AG20443 (cell line): ENCODE results near the gene KCNMA1.
"Not testable (repeated sequence)": the region's sequence is repeated elsewhere in the genome, so short reads cannot be mapped to it uniquely, and the experiment has no call there.

ENCODE experiments used
- DNase-seq: peaks from one replicate; pipeline ENCODE4 v3.0.0; 2012; ENCODE audit warnings: low spot score, mixed read lengths

The KCNMA1 gene

GRCh38 chr10:77604063-77604462 is 33.5 kb downstream of the KCNMA1 start:
- DNase-seq, result no peak

DNA sequence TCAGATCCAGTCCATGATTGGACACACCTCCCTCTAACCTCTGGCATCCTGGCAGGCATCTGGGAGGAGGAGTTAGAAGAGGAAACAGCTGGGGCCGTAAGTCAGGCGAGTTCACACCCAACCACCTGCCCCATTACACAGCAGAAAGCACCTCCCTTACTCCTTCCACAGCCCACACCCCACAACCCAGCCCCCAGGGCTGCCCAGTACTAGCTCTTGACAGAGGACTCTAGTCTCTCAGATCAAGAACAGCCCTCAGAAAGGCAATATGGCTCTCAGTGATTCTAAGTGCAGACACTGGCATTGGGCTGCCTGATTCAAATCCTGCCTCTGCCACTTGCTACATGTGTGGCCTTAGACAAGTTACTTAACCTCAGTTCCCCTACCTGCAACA is 34.1 kb downstream of the KCNMA1 start:
- DNase-seq, result no peak

DNA sequence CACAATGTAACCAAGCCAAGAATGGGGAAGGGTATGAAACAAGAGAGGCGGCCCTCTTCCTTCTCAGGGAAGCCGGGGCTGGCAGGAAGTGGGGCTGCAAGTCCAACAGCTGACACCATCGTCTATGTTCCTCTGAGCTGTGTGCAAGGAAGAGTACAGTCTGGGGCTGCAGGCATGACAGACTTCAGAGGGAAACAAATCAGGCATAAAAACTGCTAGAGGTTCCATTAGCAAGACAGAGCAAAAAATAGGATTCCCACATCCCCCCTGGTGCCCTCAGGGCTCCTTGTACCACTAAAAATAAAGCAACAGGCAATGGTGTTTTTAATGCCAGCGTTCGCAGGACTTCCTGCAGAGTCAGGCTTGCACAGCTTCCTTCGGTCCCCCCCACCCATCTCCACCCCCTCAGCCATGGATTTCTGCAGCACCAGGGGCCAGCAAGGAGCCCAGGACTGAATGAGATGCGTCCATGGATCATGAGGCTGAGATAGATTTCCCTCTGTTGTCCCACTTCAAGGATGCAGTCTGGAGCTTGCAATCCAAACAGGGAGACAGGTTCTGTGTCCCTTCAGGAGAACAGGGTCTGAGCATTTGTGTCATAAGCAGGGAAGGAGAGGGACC is 34.6 kb downstream of the KCNMA1 start:
- DNase-seq, result no peak

DNA sequence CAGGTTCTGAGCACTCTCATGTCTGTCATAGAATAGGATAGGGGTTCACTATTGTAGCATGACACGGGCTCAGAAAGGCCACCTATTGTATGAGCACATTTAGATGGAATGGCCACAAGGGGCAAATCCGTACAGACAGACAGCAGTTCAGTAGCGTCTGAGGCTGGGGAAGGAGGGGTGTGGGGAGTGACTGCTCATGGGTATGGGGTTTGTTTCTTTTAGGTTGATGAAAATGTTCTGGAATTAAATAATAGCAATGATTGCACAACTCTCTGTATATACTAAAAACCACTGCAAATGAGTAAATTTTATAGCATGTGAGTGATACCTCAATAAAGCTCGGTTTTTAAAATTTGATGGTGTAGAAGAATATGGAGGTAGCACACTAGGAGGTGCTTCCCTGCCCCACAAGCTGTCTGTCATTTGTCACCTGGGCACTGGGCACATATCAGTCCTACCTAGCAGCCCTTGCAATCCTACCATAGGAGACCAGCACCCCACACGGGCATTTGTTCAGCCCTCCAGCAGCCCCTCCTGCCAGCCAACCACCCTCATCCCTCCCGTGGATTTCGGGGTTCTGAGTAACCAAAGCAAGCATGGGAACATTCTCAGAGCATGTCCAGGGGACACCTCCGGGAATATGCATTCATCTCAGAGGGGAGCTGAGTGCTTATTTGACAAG is 35.2 kb downstream of the KCNMA1 start:
- DNase-seq, result no peak

DNA sequence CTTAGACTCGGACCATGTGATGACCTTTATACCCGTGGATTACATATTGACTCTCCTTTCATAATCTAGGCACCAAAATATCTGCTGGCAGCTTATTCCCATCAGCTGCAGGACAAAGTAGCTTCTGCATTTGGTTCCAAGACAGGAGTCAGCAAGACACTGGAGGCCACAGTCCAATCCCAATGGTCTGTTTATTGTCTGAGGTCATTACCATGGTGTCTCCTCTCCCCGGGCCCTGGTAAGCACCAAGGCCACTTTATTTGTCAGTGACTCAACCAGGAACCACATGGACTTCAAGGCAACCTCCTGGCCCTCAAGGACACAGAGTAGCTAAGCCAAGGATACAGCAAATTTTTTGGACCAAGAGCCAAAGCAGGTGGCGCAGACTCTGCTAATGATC is 36.1 kb downstream of the KCNMA1 start:
- DNase-seq, result no peak

GRCh38 chr10:77600640-77601039 is 37.0 kb downstream of the KCNMA1 start:
- DNase-seq, result no peak

DNA sequence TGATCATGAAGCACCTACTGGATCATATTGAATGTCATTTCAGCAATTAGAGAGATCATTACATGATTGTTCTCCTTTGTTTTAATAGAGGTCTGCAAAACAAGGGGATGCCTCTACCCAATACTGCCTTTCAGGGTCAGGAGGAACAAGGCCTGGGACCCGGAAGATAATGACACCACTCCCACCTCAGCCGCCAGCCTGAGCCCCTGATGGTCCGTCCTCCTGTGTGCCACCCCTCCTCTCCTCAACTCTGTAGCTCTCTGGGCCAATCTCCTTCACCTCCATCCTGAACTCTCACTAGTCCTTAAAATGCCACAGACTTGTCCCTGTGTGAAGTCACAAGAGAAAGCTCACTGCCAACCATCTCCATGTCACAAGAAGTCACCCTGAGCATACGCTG is 38.0 kb downstream of the KCNMA1 start:
- DNase-seq, result no peak

GRCh38 chr10:77598606-77599005 is 39.0 kb downstream of the KCNMA1 start:
- DNase-seq, result no peak

DNA sequence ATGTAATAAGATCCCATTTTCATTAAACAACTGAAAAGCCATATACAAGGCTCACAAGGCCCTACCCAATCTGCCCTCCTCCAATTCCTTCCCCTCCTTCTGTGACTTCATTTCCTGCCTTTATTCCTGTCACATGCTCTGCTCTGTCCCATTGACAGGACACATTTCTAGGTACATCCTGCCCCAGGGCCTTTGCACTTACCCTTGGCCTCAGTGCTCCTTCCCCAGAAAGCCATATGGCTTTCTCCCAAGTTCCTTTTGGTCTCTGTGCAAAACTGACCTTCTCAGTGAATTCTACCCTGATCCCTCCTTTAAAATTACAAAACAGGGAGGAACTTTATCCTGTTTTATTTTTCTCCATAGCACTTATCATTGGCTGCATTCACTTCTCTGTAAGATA is 40.0 kb downstream of the KCNMA1 start:
- no peak for DNase-seq

- no peak for DNase-seq
These were observed 43.2 kb downstream of the KCNMA1 start for GRCh38 chr10:77594471-77594783.

- no peak for DNase-seq
These were observed 43.7 kb downstream of the KCNMA1 start for GRCh38 chr10:77593771-77594470.

- DNase-seq, result peak; percentile 96
These were observed 44.5 kb downstream of the KCNMA1 start for GRCh38 chr10:77592946-77593636.

DNA sequence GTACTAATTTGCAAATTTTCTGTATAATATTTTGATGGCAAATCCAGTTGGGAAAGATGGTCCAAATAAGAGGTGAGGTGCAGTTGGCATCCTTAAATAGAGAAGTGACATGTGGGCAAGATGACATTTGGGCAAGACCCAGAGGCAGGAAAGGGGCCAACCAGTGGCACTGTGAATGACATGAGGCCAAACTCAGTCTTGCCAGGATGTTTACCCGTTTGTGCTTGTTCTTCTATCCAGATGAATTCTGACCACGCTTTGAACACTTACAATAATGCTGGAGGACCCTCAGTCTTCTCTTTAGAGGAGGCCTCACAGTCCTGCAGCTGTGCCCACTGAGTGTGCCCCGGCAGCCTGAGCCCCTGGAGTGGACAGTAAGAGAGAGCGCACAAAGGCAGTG is 45.1 kb downstream of the KCNMA1 start:
- no peak for DNase-seq

DNA sequence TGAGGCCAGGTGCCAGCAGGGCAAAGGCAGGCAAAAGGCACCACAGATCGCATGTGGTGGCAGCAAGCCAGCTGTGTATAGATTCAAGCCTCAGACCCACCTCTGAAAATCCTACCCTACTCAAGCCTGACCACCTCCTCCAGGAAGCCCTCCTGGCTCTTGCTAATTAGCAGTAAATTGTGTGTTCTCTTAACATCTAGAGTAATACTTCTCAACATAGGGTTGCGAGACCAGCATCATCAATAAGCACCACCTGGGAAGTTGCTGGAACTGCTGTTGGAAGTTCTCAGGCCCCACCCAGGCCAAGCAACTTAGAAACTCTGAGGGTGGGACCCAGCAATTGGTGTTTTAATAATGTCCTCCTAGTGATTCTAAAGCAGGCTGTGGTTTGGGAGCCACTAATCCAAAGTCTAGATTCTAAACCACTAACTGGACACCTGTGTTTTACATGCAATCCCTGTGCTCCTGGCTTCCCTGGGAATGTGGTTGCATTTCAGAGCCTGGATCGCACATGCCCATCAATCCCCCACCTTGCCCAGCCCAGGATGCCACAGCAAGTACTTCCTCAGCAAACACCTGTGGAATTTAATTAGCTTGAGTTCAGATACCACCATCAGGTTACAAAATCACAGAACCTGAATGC is 46.2 kb downstream of the KCNMA1 start:
- no peak for DNase-seq

DNA sequence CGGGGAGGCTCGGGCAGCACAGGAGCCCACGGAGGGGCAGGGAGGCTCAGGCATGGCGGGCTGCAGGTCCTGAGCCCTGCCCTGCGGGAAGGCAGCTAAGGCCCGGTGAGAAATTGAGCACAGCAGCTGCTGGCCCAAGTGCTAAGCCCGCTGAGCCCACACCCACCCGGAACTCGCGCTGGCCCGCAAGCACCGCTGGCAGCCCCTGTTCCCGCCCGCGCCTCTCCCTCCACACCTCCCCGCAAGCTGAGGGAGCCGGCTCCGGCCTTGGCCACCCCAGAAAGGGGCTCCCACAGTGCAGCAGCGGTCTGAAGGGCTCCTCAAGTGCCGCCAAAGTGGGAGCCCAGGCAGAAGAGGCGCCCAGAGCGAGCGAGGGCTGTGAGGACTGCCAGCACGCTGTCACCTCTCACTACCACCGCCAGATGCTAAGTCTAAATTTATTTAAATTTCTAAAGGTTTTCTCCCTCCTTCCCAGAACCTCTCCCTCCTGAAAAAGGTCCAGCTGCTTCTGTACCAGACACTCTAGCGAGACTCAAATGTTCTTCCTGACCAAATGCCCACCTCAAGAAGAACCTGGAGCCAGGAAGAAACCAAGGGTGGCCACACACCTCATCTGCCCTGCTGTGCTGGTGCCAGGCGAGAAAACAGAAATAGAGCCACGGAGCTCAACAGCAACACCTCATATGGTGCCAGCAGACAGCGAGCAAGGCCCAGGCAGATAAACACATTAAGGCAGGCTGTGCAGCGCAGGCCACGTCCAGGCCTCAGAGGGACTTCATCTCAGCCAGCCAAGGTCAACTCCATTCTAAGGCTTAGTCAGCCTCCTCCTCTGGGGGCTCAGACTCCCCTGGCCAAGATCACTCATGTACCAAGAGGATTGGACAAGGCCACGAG is 47.0 kb downstream of the KCNMA1 start:
- no peak for DNase-seq

DNA sequence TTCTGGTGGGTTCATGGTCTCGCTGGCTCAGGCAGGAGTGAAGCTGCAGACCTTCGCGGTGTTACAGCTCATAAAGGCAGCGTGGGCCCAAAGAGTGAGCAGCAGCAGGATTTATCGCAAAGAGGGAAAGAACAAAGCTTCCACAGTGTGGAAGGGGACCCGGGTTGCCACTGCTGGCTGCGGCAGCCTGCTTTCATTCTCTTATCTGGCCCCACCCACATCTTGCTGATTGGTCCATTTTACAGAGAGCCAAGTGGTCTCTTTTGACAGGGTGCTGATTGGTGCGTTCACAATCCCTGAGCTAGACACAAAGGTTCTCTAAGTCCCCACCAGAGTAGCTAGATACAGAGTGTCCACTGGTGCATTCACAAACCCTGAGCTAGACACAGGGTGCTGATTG is 47.9 kb downstream of the KCNMA1 start:
- not testable (repeated sequence) for DNase-seq

- no peak for DNase-seq
These were observed 48.7 kb downstream of the KCNMA1 start for GRCh38 chr10:77588886-77589285.

DNA sequence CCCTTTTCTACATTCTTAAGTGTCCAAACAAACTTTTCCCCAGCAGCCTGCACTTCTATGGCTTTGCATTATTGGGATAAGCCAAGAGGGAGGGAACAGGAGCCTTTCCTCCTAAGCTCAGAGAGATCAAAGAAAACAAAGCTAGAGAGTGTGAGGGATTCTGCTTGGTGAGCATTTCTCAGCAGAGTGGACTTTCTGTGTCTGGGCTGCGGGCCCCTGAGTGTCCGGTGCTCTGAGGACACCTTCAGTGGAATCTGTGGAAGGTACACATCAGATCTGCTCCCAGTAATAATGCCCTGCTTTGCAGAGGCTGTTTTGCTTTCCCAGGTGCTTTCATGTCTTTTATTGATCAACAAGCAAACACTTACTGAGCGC is 50.2 kb downstream of the KCNMA1 start:
- DNase-seq, result no peak

GRCh38 chr10:77586719-77587415 is 50.7 kb downstream of the KCNMA1 start:
- DNase-seq, result peak; percentile 78

DNA sequence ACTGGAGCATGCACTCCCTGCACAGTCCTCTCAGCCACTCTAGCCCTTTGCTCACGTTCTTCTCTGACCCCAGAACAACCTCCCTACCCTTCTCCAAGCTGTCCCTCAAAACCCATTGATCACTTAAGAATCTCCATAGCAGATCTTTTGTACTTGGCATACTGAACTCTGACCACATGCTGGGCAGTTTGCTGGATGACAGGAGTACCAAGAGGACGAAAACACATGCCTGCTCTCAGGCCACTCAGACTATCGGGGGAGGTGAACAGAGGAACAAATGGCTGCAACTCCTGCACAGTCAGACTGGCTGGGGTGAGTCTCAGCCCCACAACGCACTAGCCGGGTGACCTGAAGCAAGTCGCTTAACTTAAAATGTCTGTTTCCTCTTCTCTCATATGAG is 52.7 kb downstream of the KCNMA1 start:
- DNase-seq, result no peak

DNA sequence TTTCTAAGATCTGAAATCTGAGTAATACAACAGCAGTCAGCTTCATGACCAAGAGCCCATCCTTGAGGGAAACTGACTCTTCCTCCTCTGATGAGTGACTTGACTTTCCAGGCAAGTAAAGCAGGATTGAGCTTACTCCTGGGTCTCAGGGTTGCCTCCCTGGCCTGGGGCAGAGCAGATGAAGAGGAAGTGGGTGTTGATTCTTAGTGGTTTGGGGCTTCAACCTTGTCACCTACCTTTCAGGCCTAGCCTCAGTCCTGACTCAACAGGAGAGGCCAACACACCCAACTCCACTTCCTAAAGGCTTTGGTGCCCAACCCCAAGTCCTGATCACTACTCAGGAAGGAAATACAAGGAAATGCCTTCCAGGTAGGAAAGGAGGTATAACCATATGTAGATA is 54.1 kb downstream of the KCNMA1 start:
- no peak for DNase-seq
